Upper lobe of left lung (tissue), 4 donors: ENCODE results near the gene MARK3.

Experiments
- CTCF ChIP-seq, 6 experiments: fragments of 450-650 bp in 4 of 6; fragments of 200-600 bp in 2 of 6; sonication (generic) in 2 of 6; IDR thresholded peaks; one replicate each; pipeline ENCODE4 v1.5.1; 2016 to 2019; ENCODE audit warnings: antibody characterized with exemption in 6 of 6
- EP300 ChIP-seq, 4 donors: sonication (generic); formaldehyde crosslinking; IDR thresholded peaks; one replicate each; pipeline ENCODE4 v1.5.1; 2017; ENCODE audit warnings: antibody characterized with exemption in 4 of 4, control low read depth in 2 of 4
- POLR2A ChIP-seq, 4 donors: fragments of 450-650 bp; IDR thresholded peaks; one replicate each; pipeline ENCODE4 v1.5.1; 2016 to 2017; ENCODE audit warnings: antibody characterized with exemption in 4 of 4, mild to moderate bottlenecking in 2 of 4
- POLR2AphosphoS5 ChIP-seq, 2 donors: sonication (generic); formaldehyde crosslinking; IDR thresholded peaks; one replicate each; pipeline ENCODE4 v1.5.1; 2017; ENCODE audit warnings: antibody characterized with exemption in 2 of 2

- no peak for TF ChIP-seq CTCF (IDR thresholded peaks at IDR 0.05)
- no peak for TF ChIP-seq POLR2A (IDR thresholded peaks at IDR 0.05)
- TF ChIP-seq POLR2AphosphoS5 (IDR thresholded peaks at IDR 0.05): no peak
- TF ChIP-seq EP300 (IDR thresholded peaks at IDR 0.05): no peak
Observed at GRCh38 chr14:103514596-103515421, 129.6 kb downstream of the MARK3 start.
